ENCODE data around the gene ZNF146.

GRCh38 chr19:36265856-36266374, 51.0 kb downstream of the ZNF146 start:
- TF ChIP-seq POLR2AphosphoS5 (IDR thresholded peaks at IDR 0.05; ENCODE audit: low read depth, low read length) = no peak
- TF ChIP-seq TAF1 (IDR thresholded peaks at IDR 0.05; ENCODE audit: borderline replicate concordance, insufficient read depth, low read length) = no peak
- TF ChIP-seq FOXP2 (optimal IDR thresholded peaks at IDR 0.05; ENCODE audit: borderline replicate concordance, extremely low read depth, extremely low read length, insufficient read depth) = no peak
